Measurements from ENCODE around the gene PPP4R2.

PPP4R2 gene

DNA sequence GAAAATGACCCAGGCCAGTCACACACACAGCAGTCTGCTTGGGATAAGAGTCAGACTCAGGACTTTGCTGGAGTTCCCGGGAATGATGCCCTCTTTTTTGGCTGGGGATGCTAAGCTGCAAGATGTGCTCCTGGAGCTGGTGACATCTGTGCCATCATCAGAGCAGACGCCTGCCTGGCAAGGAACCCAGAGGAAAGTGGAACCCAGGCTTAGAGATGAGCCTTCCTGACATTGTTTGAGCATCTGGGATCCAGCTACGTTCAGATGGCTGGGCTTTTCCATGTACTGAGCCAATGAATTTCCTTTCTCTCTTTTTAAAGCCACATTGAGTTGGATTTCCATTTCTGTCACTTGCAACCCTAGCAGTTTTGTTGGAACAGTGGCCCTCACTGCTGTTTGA lies 118.1 kb downstream of the PPP4R2 start:
- no peak for DNase-seq (ENCODE audit: low read depth in 3 of 3)

DNA sequence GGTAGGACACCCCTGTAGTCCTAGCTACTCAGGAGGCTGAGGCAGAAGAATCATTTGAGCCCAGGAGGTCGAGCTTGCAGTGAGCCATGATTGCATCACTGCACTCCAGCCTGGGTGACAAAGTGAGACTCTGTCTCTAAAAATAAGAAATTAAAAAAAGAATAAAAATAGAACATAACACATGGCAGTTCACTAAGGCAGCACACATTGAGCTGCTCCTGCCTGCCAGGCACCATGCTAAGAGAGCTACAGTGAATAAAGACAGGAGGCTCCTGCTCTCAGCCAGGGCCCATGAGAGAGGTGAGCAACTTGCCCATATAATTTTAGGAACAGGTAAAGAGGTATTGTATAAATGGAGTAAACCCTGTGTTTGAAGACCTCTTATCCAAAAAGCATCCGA lies 119.2 kb downstream of the PPP4R2 start:
- DNase-seq (ENCODE audit: low read depth in 3 of 3), result no peak
